GM12878 (cell line): ENCODE measurements around the gene CCDC97. TPM values are rescaled to one million over a fixed set of nuclear protein-coding genes. Genes with fewer than 3 reads are reported as not detected.

Experiments
- ATF7 ChIP-seq: fragments of 450-650 bp; IDR thresholded peaks from 2 replicates; pipeline ENCODE4 v1.6.1; 2016; ENCODE audit warnings: low read depth, mild to moderate bottlenecking
- BACH1 ChIP-seq: fragments of 450-650 bp; IDR thresholded peaks from 2 replicates; pipeline ENCODE4 v1.6.1; 2017; ENCODE audit warnings: mild to moderate bottlenecking, borderline replicate concordance
- CBX3 ChIP-seq: fragments of 200-600 bp; sonication (generic); IDR thresholded peaks from 2 replicates; pipeline ENCODE4 v1.6.1; 2016; ENCODE audit warnings: low read depth, borderline replicate concordance
- EED ChIP-seq: sonication (generic); IDR thresholded peaks from 2 replicates; pipeline ENCODE4 v1.6.1; 2016; ENCODE audit warnings: antibody characterized with exemption, low read depth
- ETV6 ChIP-seq, 2 experiments: fragments of 450-650 bp in 1 of 2; IDR thresholded peaks in 1 of 2; conservative IDR thresholded peaks in 1 of 2; 2 replicates each; pipeline ENCODE4 v1.6.1; 2014; ENCODE audit warnings: antibody characterized with exemption in 1 of 2, borderline replicate concordance in 1 of 2, low read depth in 1 of 2, mild to moderate bottlenecking in 1 of 2, moderate library complexity in 1 of 2
- GATAD2B ChIP-seq: fragments of 450-650 bp; conservative IDR thresholded peaks from 2 replicates; pipeline ENCODE4 v1.6.1; 2017; ENCODE audit warnings: low read depth, mild to moderate bottlenecking, moderate library complexity
- IKZF2 ChIP-seq, 2 experiments: fragments of 450-650 bp; IDR thresholded peaks; 2 replicates each; pipeline ENCODE4 v1.6.1; 2017; ENCODE audit warnings: mild to moderate bottlenecking in 2 of 2, moderate library complexity in 2 of 2
- JUNB ChIP-seq: IDR thresholded peaks from 2 replicates; pipeline ENCODE4 v1.6.1; 2016; ENCODE audit warnings: antibody characterized with exemption, mild to moderate bottlenecking
- NFYB ChIP-seq: IDR thresholded peaks from 2 replicates; pipeline ENCODE4 v1.6.1; 2011; ENCODE audit warnings: low read depth, mild to moderate bottlenecking, low read length, improper control_type of control experiment, moderate library complexity; ENCODE audit not compliant: insufficient read depth
- NR2F1 ChIP-seq: fragments of 450-650 bp; conservative IDR thresholded peaks from 2 replicates; pipeline ENCODE4 v1.6.1; 2017; ENCODE audit warnings: mild to moderate bottlenecking
- POLR2A ChIP-seq: IDR thresholded peaks from 2 replicates; pipeline ENCODE4 v1.6.1; 2011; ENCODE audit warnings: low read depth, mild to moderate bottlenecking, low read length
- SIX5 ChIP-seq: IDR thresholded peaks from 2 replicates; pipeline ENCODE4 v1.6.1; 2011; ENCODE audit warnings: mild to moderate bottlenecking, low read depth, low read length, moderate library complexity; ENCODE audit not compliant: severe bottlenecking
- TARDBP ChIP-seq: IDR thresholded peaks from 2 replicates; pipeline ENCODE4 v1.6.1; 2016; ENCODE audit warnings: borderline replicate concordance
- TBL1XR1 ChIP-seq: IDR thresholded peaks from 2 replicates; pipeline ENCODE4 v1.6.1; 2012; ENCODE audit warnings: low read depth, low read length, improper control_type of control experiment
- polyA plus RNA-seq, 11 experiments: library from polyadenylated mRNA; depleted of rRNA in 4 of 11; unstranded in 6 of 11; stranded (reverse) in 5 of 11; fragments of >200 nt; fragmentation: Nextera tagmentation in 4 of 11; fragmentation: Illumina TruSeq in 1 of 11; extraction: Ambion mirVana in 4 of 11; extraction: Trizol in 1 of 11; gene quantifications; 1 replicate in 1 of 11; 2 replicates in 10 of 11; pipeline versions ENCODE4 v1.2.1 to v1.2.3, GENCODE V29; 2011 to 2016; ENCODE audit warnings: inconsistent platforms in 2 of 11, missing spikeins in 2 of 11, low read depth in 1 of 11
- total RNA-seq, 4 experiments: library from RNA; depleted of rRNA in 3 of 4; stranded (reverse); fragments of >200 nt in 3 of 4; fragmentation: Illumina TruSeq in 1 of 4; extraction: Trizol in 1 of 4; gene quantifications; 2 replicates each; pipeline versions ENCODE4 v1.2.1 to v1.2.3, GENCODE V29; 2013 to 2021
- TF ChIP-seq, protein P1 (sequence below): fragments of 450-650 bp; IDR thresholded peaks from 2 replicates; pipeline ENCODE4 v1.6.1; 2017; ENCODE audit warnings: antibody characterized with exemption, mild to moderate bottlenecking, moderate library complexity
- TF ChIP-seq, protein P2 (sequence below): fragments of 450-650 bp; IDR thresholded peaks from 2 replicates; pipeline ENCODE4 v1.6.1; 2016; ENCODE audit warnings: mild to moderate bottlenecking
- TF ChIP-seq, protein P3 (sequence below): IDR thresholded peaks from 2 replicates; pipeline ENCODE4 v1.6.1; 2011; ENCODE audit warnings: borderline replicate concordance, low read depth, mild to moderate bottlenecking, moderate library complexity, low read length; ENCODE audit not compliant: insufficient read depth, poor library complexity, severe bottlenecking
- TF ChIP-seq, protein P4 (sequence below): fragments of 450-650 bp; conservative IDR thresholded peaks from 2 replicates; pipeline ENCODE4 v1.6.1; 2017; ENCODE audit warnings: mild to moderate bottlenecking, moderate library complexity
- TF ChIP-seq, protein P5 (sequence below): IDR thresholded peaks from 2 replicates; pipeline ENCODE4 v1.6.1; 2011; ENCODE audit warnings: mild to moderate bottlenecking, low read depth, low read length, moderate library complexity; ENCODE audit not compliant: insufficient replicate concordance
- TF ChIP-seq, protein P6 (sequence below): IDR thresholded peaks from 2 replicates; pipeline ENCODE4 v1.6.1; 2012; ENCODE audit warnings: low read depth, low read length, improper control_type of control experiment

CCDC97 gene
- total and polyA plus RNA-seq, 10 of the 15 experiments (the other 5 are each of a cell fraction or from before 2014, with no cell fraction given), result 1.8 to 34.1 (median 18.8) TPM

DNA sequence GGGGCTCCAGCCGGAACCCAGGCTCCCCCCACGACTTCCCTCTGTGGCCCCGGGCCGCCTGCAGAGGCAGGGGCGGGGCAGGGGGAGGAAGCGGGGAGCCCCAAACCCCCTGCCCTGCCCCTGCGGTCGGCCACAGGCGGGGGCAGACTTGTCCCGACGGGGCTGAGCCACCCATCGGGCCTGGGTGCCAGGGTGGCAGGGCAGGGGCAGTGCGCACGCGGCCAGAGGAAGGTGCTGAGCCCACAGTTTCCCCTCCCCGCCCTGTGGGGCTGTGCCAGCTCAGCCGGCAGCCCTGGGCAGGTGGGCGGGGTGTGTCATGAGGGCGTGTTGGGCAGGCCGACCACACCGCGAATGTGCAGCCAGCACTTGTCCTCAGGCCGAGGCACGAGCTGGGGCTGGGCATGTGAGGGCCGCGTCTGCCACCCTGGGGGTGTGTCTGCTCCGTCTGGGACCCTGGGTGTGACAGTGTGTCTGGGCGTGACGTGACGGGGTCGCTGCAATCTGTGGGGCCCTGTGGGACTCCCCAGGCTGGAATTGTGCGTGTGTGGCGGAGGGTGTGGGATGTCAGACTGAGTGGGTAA, 17.7 kb downstream of the CCDC97 start (continued):
- TF ChIP-seq CBX3, result no peak
- peak; percentile 59 for TF ChIP-seq EED
- TF ChIP-seq NR2F1, result peak; percentile 52
- TF ChIP-seq, protein P1, sequence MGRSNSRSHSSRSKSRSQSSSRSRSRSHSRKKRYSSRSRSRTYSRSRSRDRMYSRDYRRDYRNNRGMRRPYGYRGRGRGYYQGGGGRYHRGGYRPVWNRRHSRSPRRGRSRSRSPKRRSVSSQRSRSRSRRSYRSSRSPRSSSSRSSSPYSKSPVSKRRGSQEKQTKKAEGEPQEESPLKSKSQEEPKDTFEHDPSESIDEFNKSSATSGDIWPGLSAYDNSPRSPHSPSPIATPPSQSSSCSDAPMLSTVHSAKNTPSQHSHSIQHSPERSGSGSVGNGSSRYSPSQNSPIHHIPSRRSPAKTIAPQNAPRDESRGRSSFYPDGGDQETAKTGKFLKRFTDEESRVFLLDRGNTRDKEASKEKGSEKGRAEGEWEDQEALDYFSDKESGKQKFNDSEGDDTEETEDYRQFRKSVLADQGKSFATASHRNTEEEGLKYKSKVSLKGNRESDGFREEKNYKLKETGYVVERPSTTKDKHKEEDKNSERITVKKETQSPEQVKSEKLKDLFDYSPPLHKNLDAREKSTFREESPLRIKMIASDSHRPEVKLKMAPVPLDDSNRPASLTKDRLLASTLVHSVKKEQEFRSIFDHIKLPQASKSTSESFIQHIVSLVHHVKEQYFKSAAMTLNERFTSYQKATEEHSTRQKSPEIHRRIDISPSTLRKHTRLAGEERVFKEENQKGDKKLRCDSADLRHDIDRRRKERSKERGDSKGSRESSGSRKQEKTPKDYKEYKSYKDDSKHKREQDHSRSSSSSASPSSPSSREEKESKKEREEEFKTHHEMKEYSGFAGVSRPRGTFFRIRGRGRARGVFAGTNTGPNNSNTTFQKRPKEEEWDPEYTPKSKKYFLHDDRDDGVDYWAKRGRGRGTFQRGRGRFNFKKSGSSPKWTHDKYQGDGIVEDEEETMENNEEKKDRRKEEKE, result no peak
- TF ChIP-seq TBL1XR1, result peak; percentile 71; the same call in 1 of the 2 replicates
- peak; percentile 20; the same call in 1 of the 2 replicates for TF ChIP-seq BACH1
- no peak for TF ChIP-seq TARDBP
- TF ChIP-seq NFYB, result no peak
- peak; percentile 78 for TF ChIP-seq POLR2A
- no peak for TF ChIP-seq SIX5
- TF ChIP-seq, protein P2, sequence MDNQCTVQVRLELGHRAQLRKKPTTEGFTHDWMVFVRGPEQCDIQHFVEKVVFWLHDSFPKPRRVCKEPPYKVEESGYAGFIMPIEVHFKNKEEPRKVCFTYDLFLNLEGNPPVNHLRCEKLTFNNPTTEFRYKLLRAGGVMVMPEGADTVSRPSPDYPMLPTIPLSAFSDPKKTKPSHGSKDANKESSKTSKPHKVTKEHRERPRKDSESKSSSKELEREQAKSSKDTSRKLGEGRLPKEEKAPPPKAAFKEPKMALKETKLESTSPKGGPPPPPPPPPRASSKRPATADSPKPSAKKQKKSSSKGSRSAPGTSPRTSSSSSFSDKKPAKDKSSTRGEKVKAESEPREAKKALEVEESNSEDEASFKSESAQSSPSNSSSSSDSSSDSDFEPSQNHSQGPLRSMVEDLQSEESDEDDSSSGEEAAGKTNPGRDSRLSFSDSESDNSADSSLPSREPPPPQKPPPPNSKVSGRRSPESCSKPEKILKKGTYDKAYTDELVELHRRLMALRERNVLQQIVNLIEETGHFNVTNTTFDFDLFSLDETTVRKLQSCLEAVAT, result no peak
- TF ChIP-seq IKZF2 (IDR thresholded peaks at IDR 0.05), result 0 out of 4 replicates have a peak, but pooled peaks of 1 of the 2 experiments have one; percentile 10
- TF ChIP-seq ATF7, result no peak
- TF ChIP-seq ETV6 (conservative IDR thresholded peaks at IDR 0.05 in 1 of 2, IDR thresholded peaks at IDR 0.05 in 1 of 2; ENCODE audit: borderline replicate concordance in 1 of 2, low read depth in 1 of 2), result peak in 1 of 2 experiments; percentile 95; a peak in 1 of 4 replicates
- peak; percentile 88 for TF ChIP-seq GATAD2B
- TF ChIP-seq, protein P3, sequence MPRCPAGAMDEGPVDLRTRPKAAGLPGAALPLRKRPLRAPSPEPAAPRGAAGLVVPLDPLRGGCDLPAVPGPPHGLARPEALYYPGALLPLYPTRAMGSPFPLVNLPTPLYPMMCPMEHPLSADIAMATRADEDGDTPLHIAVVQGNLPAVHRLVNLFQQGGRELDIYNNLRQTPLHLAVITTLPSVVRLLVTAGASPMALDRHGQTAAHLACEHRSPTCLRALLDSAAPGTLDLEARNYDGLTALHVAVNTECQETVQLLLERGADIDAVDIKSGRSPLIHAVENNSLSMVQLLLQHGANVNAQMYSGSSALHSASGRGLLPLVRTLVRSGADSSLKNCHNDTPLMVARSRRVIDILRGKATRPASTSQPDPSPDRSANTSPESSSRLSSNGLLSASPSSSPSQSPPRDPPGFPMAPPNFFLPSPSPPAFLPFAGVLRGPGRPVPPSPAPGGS, result peak; percentile 42
- TF ChIP-seq, protein P4, sequence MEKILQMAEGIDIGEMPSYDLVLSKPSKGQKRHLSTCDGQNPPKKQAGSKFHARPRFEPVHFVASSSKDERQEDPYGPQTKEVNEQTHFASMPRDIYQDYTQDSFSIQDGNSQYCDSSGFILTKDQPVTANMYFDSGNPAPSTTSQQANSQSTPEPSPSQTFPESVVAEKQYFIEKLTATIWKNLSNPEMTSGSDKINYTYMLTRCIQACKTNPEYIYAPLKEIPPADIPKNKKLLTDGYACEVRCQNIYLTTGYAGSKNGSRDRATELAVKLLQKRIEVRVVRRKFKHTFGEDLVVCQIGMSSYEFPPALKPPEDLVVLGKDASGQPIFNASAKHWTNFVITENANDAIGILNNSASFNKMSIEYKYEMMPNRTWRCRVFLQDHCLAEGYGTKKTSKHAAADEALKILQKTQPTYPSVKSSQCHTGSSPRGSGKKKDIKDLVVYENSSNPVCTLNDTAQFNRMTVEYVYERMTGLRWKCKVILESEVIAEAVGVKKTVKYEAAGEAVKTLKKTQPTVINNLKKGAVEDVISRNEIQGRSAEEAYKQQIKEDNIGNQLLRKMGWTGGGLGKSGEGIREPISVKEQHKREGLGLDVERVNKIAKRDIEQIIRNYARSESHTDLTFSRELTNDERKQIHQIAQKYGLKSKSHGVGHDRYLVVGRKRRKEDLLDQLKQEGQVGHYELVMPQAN, result 0 out of 2 replicates have a peak, but pooled peaks have one; percentile 30
- no peak for TF ChIP-seq JUNB
- TF ChIP-seq, protein P5, sequence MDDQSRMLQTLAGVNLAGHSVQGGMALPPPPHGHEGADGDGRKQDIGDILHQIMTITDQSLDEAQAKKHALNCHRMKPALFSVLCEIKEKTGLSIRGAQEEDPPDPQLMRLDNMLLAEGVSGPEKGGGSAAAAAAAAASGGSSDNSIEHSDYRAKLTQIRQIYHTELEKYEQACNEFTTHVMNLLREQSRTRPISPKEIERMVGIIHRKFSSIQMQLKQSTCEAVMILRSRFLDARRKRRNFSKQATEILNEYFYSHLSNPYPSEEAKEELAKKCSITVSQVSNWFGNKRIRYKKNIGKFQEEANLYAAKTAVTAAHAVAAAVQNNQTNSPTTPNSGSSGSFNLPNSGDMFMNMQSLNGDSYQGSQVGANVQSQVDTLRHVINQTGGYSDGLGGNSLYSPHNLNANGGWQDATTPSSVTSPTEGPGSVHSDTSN, result no peak
- TF ChIP-seq, protein P6, sequence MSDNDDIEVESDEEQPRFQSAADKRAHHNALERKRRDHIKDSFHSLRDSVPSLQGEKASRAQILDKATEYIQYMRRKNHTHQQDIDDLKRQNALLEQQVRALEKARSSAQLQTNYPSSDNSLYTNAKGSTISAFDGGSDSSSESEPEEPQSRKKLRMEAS, result no peak; the same call in 1 of the 2 replicates
